Stimulated activated effector memory CD8-positive, alpha-beta T cell treated with anti-CD3 and anti-CD28 coated beads, Interleukin-12 subunit alpha, Interleukin-12 subunit beta, amount 100 ng/mL, for 72 hours (primary cell): ENCODE results near the gene ARFGAP1.
"Not testable (repeated sequence)": the region's sequence is repeated elsewhere in the genome, so short reads cannot be mapped to it uniquely, and the experiment has no call there.

Experiments
- ATAC-seq: fragments of 150-1000 bp; cut with Tn5 transposase; 2 replicates; pipeline ENCODE4 v1.10.0; 2021
- DNase-seq, 2 donors: peaks; one replicate each; pipeline ENCODE4 v3.0.0; 2021 to 2022; ENCODE audit warnings: low spot score in 2 of 2
- H3K27ac Mint-ChIP-seq: one replicate; pipeline ENCODE4 v1.8.0; 2022; ENCODE audit warnings: mild to moderate bottlenecking, mixed read lengths
- H3K36me3 Mint-ChIP-seq: one replicate; pipeline ENCODE4 v1.8.0; 2022; ENCODE audit warnings: mild to moderate bottlenecking, mixed read lengths
- H3K4me1 Mint-ChIP-seq: one replicate; pipeline ENCODE4 v1.8.0; 2022; ENCODE audit warnings: mixed read lengths
- H3K4me3 Mint-ChIP-seq: one replicate; pipeline ENCODE4 v1.8.0; 2022; ENCODE audit warnings: mild to moderate bottlenecking, mixed read lengths
- H3K9me3 Mint-ChIP-seq: one replicate; pipeline ENCODE4 v1.8.0; 2022; ENCODE audit warnings: mixed read lengths

The ARFGAP1 gene

DNA sequence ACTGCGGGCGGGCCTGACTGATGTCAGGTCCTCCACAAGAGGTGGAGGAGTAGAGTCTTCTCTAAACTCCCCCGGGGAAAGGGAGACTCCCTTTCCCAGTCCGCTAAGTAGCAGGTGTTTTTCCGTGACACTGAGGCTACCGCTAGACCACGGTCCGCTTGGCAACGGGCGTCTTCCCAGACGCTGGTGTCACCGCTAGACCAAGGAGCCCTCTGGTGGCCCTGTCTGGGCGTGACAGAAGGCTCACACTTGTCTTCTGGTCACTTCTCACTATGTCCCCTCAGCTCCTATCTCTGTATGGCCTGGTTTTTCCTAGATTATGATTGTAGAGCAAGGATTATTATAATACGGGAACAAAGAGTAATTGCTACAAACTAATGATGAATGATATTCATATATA is 21.3 kb upstream of the ARFGAP1 start:
- H3K4me1 Mint-ChIP-seq, ATAC-seq, H3K27ac Mint-ChIP-seq, H3K36me3 Mint-ChIP-seq, DNase-seq, H3K9me3 Mint-ChIP-seq, H3K4me3 Mint-ChIP-seq: not testable (repeated sequence)

DNA sequence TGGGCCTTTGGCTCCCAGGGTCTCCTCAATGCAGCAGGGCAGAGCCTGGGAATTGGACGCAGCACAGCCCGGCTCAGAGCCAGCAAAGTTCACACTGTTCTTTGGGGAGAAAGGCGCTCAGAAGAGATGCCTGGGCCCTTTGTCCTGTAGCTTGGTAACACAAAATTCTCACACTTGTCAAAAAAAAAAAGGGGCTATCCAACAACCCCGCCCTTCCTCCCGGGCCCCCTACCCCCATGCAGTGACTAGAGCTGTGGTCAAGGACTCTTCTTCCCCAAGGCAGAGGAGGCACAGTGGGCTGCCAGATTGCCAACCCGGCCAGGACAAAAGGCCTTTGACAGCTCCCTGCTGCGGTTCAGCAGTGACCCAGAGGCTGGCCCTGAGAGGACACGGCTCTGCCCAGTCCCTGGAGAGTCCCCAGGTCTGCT is 20.3 kb upstream of the ARFGAP1 start:
- Mint-ChIP-seq H3K4me3 (no peak overlapping the region), H3K4me1 (peaks cover 13% of the 10 kb centered on the region), H3K36me3 (no peaks in the 10 kb centered on the region), H3K27ac (no peak overlapping the region), H3K9me3 (no peaks in the 10 kb centered on the region)
- DNase-seq (no peak), ATAC-seq (no peak)

DNA sequence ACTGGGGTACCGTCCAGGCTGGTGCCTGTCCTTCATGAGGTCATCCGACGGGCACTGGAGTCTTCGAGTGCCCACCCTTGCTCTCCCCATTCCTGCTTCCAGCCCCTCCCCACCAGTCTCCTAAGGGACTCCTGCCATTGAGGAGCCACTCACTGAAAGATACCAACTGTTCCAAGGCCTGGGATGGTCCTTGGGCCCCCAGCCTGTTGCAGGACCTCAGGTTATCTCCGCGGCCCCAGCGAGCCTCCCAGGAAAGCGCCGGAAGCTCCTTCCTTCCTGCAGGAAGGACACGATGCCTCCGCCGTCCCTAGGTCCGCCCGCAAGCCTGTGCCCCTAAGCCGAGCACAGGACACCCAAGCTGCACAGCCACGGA is 19.6 kb upstream of the ARFGAP1 start:
- Mint-ChIP-seq H3K27ac (no peak overlapping the region), H3K36me3 (no peaks in the 10 kb centered on the region), H3K4me3 (peak overlapping the region; percentile 17), H3K4me1 (peaks cover 15% of the 10 kb centered on the region), H3K9me3 (no peaks in the 10 kb centered on the region)
- no peak for ATAC-seq
- DNase-seq: no peak

DNA sequence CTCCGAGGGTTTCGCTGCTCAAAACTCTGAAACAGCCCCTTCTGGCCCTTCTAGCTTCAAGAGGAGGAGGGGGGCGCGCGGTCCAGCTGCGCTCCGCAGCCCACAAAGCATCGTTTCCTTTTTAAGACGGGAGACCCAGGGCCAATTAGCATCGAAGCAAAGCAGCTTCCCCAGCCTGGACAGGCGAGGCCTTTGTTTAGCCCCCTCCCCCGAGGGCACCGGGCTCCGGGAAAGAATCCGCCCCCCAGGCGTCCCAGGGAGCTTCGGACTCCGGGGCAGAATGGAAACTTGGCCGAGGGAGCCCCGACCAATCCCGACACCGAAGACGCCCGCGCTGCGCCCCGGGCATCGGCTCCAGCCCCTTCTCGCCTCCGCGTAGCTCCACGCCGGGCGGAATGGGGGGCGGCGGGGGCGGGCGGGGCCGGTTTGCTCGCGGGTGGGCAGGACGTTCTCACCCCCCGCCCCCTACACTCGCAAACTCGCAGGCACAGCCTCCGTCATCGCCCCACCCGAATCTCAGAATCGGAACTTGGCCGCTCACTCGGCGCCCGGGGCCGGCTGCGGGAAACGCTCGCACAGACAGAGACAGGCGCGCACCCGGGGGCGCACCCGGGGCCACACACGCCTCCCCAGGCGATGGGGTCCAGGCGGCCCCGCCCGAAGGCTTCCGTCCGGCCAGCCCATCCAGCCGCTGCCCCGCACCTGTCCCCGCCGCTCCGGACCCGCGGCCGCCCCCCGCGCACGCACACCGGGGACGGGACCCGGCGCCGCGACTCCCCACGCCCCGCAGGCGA is 19.0 kb upstream of the ARFGAP1 start:
- H3K4me3 Mint-ChIP-seq: peak overlapping the region; percentile 17

DNA sequence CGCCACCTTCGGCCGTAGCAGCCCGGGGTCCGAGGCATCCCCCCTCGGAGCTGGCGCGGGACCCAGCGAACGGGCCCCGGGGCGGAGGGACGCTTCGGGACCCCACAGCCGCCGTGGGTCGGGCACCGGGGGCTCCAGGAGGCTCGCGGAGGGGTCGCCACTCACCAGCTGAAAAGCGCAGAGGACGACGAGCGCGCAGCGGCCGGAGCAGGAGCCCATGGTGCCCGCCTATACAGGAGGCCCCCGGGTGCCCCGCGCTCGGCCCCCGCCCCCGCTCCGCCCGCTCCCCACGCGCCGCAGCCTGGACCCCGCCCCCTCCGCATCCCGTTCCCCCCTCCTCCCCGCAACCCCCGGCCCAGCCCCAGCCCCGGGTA is 18.4 kb upstream of the ARFGAP1 start, which contains the start of gene NKAIN4:
Gene NKAIN4, minus strand, starts transcription at position 232 of the 374 bp plus-strand sequence. Its CDS starts 13 bp downstream, at position 219.
- no peaks in the 10 kb centered on the region for H3K9me3 Mint-ChIP-seq
- no peak for ATAC-seq
- DNase-seq: no peak
- peak within 1 kb of the TSS; percentile 17 for H3K4me3 Mint-ChIP-seq
- no peaks in the 10 kb centered on the region for H3K36me3 Mint-ChIP-seq
- H3K4me1 Mint-ChIP-seq: peaks cover 15% of the 10 kb centered on the region
- no peak within 1 kb of the TSS for H3K27ac Mint-ChIP-seq

More for the DNA sequence above, 19.0 kb upstream of the ARFGAP1 start:
- Mint-ChIP-seq H3K9me3 (no peaks in the 10 kb centered on the region), H3K36me3 (no peaks in the 10 kb centered on the region), H3K4me1 (peaks cover 15% of the 10 kb centered on the region), H3K27ac (no peak overlapping the region)
- DNase-seq (no peak), ATAC-seq (no peak)

DNA sequence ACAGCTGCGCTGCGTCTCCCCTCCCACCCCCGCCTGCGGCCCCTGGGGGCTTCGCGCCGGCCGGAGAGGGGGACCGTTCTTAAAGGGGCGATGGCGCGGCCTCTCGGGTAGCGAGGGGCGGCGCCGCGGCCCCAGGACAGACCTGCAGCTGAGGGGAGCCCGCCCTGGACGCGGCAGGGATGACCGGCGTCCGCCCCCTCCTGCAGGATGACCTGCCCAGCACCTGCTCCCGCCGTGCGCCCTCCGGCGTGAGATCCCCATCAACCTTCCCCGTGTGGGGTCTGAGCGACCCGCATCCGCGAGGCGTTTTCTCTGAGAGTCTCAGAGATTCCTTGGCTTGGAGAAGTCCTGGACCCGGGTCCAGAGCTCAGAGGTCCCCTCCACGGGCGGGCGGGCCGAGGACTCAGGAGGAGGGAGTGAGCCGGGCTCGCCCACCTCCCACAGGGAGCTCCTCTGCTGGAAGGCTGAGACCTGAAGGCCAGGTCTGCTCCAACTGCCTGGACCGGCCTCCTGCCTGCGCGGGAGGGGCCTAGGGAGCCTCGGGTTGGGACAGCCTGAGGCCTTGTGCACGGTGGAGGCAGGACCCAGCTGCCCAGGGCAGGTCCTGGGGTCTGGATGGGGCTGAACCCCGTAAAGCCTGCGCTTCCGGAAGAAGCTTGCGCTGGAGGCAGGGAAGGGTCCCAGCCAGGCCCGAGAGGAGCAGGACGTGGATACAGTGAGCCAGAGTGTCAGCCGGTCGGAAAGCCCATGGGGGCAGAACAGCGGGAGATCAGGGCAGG is 17.8 kb upstream of the ARFGAP1 start:
- Mint-ChIP-seq H3K4me1 (peaks cover 15% of the 10 kb centered on the region), H3K9me3 (no peaks in the 10 kb centered on the region), H3K4me3 (no peak overlapping the region), H3K36me3 (no peaks in the 10 kb centered on the region), H3K27ac (no peak overlapping the region)
- no peak for ATAC-seq
- no peak for DNase-seq

DNA sequence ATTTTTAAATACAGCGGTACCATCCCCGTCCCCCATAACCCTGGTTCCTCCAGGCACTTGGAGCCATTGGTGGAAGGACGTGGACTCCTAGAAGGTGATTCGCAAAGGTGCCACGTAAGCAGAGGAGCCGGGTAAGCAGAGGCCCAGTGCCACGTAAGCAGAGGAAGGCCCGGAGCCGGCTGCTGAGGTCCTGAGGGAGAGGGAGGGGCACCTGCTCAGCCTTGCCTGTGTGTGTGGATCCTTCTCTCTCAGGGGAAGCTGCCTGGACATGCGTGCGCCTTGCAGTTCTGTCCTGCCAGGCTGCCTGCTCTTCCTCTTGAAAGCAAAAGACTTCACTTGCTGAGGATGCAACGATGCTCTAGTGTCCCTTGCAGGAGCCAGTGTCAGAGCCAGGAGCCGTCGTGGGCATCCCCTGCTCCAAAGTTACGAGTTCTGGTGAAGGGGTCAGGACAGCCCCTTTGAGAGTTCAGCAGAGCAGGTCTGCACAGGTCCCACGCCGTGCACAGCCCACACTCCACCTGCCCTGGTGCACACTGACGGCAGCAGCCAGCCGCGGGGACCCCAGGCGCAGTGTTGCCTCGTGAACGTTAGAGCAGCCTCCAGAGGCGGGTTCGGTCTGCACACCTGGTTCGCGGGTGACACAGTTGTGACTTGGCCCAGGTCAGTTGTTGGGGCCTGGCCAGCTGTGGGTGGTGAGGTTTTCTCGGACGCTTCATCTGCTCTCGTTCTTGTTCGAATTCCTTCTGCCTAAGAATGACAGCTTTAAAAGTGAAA is 16.5 kb upstream of the ARFGAP1 start:
- peaks cover 15% of the 10 kb centered on the region for H3K4me1 Mint-ChIP-seq
- H3K36me3 Mint-ChIP-seq: no peaks in the 10 kb centered on the region
- no peaks in the 10 kb centered on the region for H3K9me3 Mint-ChIP-seq
- ATAC-seq (no peak), DNase-seq (no peak)
- H3K27ac Mint-ChIP-seq: no peak overlapping the region
- no peak overlapping the region for H3K4me3 Mint-ChIP-seq

DNA sequence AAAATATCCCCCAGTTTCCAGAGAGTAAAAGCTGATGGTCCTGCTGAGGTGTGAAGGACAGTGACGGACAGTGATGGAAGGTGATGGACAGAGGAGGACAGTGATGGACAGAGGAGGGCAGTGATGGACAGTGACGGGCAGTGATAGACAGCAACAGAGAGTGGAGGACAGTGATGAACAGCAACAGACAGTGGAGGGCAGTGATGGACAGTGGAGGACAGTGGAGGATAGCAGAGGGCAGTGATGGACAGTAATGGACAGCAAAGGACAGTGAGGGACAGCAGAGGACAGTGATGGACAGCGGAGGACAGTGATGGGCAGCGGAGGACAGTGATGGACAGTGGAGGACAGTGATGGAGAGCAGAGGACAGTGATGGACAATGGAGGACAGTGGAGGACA is 15.7 kb upstream of the ARFGAP1 start:
- Mint-ChIP-seq H3K4me3 (no peak overlapping the region), H3K36me3 (no peaks in the 10 kb centered on the region), H3K9me3 (no peaks in the 10 kb centered on the region), H3K27ac (no peak overlapping the region), H3K4me1 (peaks cover 17% of the 10 kb centered on the region)
- DNase-seq: no peak
- ATAC-seq: no peak

DNA sequence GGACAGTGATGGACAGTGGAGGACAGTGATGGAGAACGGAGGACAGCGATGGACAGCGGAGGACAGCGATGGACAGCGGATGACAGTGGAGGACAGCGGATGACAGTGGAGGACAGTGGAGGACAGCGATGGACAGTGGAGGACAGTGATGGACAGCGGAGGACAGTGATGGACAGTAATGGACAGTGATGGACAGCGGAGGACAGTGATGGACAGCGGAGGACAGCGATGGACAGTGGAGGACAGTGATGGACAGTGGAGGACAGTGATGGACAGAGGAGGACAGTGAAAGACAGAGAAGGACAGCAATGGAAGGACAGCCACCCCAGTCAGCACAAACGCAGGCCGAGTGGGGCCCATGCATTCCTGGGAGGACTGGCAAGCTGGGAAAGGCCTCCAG is 15.0 kb upstream of the ARFGAP1 start:
- DNase-seq (no peak), ATAC-seq (no peak)
- H3K4me1 Mint-ChIP-seq: peaks cover 23% of the 10 kb centered on the region
- H3K27ac Mint-ChIP-seq: no peak overlapping the region
- H3K9me3 Mint-ChIP-seq: no peaks in the 10 kb centered on the region
- no peak overlapping the region for H3K4me3 Mint-ChIP-seq
- no peaks in the 10 kb centered on the region for H3K36me3 Mint-ChIP-seq

DNA sequence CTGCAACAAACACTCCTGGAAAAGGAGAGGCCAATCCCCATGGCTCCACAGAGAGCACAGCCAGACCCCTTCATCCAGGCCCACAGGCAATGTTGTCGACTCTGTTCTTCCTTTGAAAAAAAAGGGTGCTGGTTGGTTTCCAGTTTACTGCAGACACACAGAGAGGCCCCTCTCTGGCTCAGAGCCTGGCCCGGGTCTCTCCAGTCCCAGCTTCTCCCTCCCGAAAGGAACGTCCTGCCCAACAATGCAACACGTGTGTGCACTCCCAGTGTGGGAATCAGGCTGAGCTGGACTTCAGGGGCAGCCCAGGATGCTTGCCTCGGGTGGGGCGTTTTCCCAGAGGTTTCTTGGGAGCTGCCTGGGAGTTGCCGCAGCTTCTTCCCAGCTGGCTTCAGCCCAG is 13.8 kb upstream of the ARFGAP1 start:
- Mint-ChIP-seq H3K4me3 (no peak overlapping the region), H3K27ac (no peak overlapping the region), H3K4me1 (peaks cover 18% of the 10 kb centered on the region), H3K36me3 (no peaks in the 10 kb centered on the region), H3K9me3 (no peaks in the 10 kb centered on the region)
- DNase-seq: no peak
- no peak for ATAC-seq

DNA sequence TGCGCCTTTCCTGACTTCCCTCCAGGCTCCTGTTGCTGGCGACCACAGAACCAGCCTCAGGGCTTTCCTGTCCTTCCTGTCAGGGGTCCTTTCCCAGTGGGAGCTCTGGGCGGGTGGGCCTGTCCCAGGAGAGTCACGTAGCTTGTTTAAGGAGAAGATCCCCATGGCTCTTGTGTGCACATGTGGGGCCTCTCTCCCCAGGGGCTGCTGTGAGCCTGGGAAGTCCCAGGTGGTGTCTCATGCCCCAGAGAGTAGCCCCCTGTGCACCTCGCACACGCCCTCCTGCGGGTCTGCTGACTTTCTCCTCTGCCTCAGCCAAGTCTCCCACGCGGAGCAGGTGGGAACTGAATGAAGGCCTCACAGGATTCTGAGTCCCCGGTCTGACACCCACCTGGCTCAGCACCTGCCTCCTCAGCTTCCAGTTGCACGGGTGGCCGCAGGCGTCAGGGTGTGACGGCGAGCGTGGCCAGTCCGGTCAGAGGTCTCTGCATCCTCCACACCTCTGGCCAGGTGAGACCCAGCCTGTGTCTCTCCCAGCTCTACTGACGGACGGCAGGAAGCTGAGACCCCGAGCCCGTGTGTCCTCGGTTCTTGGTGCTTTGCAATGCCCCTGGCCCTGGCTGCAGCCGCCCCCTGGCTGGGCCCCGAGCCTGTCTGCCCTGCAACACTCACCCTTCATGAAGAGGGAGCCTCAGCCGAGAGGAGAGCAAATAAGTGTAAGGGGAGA is 12.7 kb upstream of the ARFGAP1 start:
- Mint-ChIP-seq H3K27ac (no peak overlapping the region), H3K4me1 (peaks cover 18% of the 10 kb centered on the region), H3K36me3 (no peaks in the 10 kb centered on the region), H3K9me3 (no peaks in the 10 kb centered on the region), H3K4me3 (no peak overlapping the region)
- ATAC-seq (no peak), DNase-seq (no peak)

DNA sequence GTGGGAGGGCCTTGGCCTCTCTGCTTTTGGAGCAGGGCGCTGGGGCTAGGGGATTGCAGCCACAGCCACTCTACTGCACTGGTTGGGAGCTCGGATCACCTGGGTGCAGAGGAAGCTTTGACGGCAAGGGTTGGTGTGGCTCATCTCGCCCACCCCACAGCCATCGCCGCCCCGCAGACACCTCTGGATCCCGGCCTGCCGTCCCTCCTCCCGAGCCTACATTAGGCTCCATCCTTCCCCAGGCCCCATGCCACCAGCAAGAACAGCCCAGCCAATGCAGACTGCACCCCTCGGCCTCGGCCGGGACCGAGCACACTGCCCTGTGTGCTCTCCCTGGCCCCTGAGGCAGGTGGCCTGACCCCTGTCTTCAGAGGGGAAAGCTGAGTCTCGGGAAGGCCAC is 12.1 kb upstream of the ARFGAP1 start:
- Mint-ChIP-seq H3K4me3 (no peak overlapping the region), H3K4me1 (peaks cover 18% of the 10 kb centered on the region), H3K9me3 (no peaks in the 10 kb centered on the region), H3K27ac (no peak overlapping the region), H3K36me3 (no peaks in the 10 kb centered on the region)
- ATAC-seq (no peak), DNase-seq (no peak)

DNA sequence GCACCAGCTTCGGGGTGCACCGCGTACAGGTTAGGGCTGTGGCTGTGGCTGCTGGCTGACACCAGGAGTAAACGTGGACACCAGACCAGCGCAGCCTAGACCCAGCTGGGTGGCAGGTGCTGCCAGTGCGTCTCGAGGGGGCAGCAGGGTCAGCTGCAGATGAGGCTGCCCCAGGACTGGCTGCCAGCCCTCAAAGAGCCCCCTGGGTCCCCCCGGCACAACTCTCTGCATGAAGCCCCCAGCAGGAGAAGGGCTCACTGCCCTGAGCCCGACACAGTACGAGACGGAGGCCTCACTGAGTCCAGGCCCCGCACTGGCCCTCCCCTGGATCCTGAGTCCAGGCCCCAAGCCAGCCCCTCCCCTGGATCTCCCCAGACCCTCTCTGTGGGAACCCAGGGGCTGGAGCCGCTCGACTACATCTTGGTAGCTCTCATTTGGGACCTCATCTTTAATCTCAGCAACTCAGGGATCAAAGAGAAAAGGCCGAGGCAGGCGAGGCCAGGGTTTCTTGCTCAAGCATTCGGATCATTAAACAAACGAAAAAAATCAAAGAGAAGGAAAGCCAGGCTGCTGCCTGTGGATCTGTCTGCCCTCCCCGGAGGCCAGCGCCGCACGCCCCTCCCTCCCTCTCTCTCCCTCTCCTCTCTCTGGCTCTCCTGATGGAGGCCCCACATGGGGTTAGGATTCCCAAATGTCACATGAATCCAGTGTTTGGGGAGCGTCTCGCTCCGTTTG is 11.4 kb upstream of the ARFGAP1 start:
- ATAC-seq: no peak

DNA sequence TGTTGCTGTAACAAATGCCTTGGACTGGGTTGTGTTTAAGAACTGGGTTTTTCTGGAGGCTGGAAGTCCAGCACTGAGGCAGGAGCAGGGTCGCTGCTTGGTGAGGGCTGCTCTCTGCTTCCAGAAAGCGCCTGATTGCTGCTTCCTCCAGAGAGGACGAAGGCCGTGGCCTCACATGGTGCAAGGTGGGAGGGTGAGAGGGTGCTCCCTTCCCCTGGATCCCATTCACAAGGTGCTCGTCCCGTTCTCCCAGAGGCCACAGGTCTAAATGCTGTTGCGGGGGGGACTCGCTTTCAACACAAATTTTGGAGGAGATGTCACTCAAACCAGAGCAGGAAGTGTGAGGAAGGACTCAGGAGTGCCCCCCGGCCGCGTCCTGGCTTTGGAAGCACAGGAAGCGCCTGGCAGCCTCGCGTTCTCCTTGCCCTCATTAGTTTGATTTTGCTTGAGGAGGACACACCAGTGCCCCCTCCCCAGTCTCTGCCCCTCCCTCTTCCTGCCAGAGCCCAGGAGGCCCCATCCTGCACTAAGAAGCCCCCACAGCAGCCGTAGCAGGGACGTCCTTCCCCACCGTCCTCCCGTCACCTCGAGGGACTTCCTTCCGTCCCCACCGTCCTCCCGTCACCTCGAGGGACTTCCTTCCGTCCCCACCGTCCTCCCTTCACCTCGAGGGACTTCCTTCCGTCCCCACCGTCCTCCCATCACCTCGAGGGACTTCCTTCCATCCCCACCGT is 10.7 kb upstream of the ARFGAP1 start:
- ATAC-seq (no peak), DNase-seq (no peak)
- Mint-ChIP-seq H3K4me1 (peaks cover 14% of the 10 kb centered on the region), H3K27ac (peak overlapping the region; percentile 85), H3K9me3 (no peaks in the 10 kb centered on the region), H3K36me3 (no peaks in the 10 kb centered on the region), H3K4me3 (peak overlapping the region; percentile 35)

More for the DNA sequence above, 11.4 kb upstream of the ARFGAP1 start:
- H3K27ac Mint-ChIP-seq: no peak overlapping the region
- H3K9me3 Mint-ChIP-seq: no peaks in the 10 kb centered on the region
- H3K4me3 Mint-ChIP-seq: no peak overlapping the region
- no peak for DNase-seq
- H3K4me1 Mint-ChIP-seq: peaks cover 18% of the 10 kb centered on the region
- H3K36me3 Mint-ChIP-seq: no peaks in the 10 kb centered on the region
